B cell (primary cell): ENCODE measurements around the gene CLEC2L.

ENCODE experiments used
- EZH2 ChIP-seq: IDR thresholded peaks from 2 replicates; pipeline ENCODE4 v1.6.1; 2012; ENCODE audit warnings: borderline replicate concordance, low read depth, mild to moderate bottlenecking, moderate library complexity, low read length; ENCODE audit not compliant: insufficient read depth, poor library complexity, severe bottlenecking
- TF ChIP-seq, protein P1 (sequence below): fragments of 200-600 bp; IDR thresholded peaks from one replicate; pipeline ENCODE4 v1.8.0; 2022; ENCODE audit warnings: antibody characterized with exemption, mild to moderate bottlenecking

DNA sequence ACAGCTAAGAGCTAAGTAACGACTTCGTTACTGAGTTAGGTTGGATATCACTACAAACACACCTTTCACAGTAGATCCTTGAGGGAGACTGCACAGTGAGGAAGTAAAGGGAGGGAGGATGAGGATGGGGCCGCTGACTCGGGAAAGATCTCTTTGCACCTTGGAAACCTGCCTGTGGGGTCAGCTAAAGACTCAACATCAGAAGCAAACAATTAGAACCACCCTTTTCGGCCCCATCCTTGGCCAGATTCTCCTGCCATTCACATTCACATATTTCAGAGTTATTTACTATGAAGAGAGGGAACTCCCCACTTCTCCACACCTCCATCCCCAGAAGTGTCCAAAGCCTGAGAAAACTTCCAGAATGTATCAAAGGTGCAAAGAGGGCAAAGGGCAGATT lies 47.1 kb downstream of the CLEC2L start:
- TF ChIP-seq, protein P1, sequence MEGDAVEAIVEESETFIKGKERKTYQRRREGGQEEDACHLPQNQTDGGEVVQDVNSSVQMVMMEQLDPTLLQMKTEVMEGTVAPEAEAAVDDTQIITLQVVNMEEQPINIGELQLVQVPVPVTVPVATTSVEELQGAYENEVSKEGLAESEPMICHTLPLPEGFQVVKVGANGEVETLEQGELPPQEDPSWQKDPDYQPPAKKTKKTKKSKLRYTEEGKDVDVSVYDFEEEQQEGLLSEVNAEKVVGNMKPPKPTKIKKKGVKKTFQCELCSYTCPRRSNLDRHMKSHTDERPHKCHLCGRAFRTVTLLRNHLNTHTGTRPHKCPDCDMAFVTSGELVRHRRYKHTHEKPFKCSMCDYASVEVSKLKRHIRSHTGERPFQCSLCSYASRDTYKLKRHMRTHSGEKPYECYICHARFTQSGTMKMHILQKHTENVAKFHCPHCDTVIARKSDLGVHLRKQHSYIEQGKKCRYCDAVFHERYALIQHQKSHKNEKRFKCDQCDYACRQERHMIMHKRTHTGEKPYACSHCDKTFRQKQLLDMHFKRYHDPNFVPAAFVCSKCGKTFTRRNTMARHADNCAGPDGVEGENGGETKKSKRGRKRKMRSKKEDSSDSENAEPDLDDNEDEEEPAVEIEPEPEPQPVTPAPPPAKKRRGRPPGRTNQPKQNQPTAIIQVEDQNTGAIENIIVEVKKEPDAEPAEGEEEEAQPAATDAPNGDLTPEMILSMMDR, result no peak
- no peak for TF ChIP-seq EZH2
